NCI-H510A treated with DMSO at 0.1 percent for 48 hours (cell line): ENCODE data around the gene STK39.

Experiments used
- DNase-seq: peaks from one replicate; lab custom pipeline; 2025; lab: John Stamatoyannopoulos, UW

The STK39 gene

GRCh38 chr2:168208652-168209051 is 38.7 kb downstream of the STK39 start:
- DNase-seq = no peak

GRCh38 chr2:168207851-168208250 is 39.5 kb downstream of the STK39 start:
- DNase-seq = no peak

- no peak for DNase-seq
Observed at GRCh38 chr2:168203762-168204693, 43.4 kb downstream of the STK39 start.

- no peak for DNase-seq
Observed at GRCh38 chr2:168201584-168202116, 45.7 kb downstream of the STK39 start.

- DNase-seq = no peak
Observed at GRCh38 chr2:168200930-168201583, 46.3 kb downstream of the STK39 start.

GRCh38 chr2:168198476-168199207 is 48.8 kb downstream of the STK39 start:
- no peak for DNase-seq

- no peak for DNase-seq
Observed at GRCh38 chr2:168196764-168197180, 50.6 kb downstream of the STK39 start.

- no peak for DNase-seq
Observed at GRCh38 chr2:168194784-168195522, 52.4 kb downstream of the STK39 start.

- peak; percentile 62 for DNase-seq
Observed at GRCh38 chr2:168192839-168193616, 54.4 kb downstream of the STK39 start.

GRCh38 chr2:168191955-168192785 is 55.2 kb downstream of the STK39 start:
- no peak for DNase-seq

GRCh38 chr2:168190590-168191336 is 56.6 kb downstream of the STK39 start:
- DNase-seq = no peak

- DNase-seq = no peak
Observed at GRCh38 chr2:168189835-168190569, 57.4 kb downstream of the STK39 start.

GRCh38 chr2:168188002-168188401 is 59.4 kb downstream of the STK39 start:
- no peak for DNase-seq

GRCh38 chr2:168186452-168186851 is 60.9 kb downstream of the STK39 start:
- no peak for DNase-seq

- no peak for DNase-seq
Observed at GRCh38 chr2:168185583-168186274, 61.7 kb downstream of the STK39 start.

GRCh38 chr2:168184681-168185513 is 62.5 kb downstream of the STK39 start:
- DNase-seq = no peak
